Measurements from ENCODE around the gene PLEKHH2.
"Not testable (repeated sequence)": the region's sequence is repeated elsewhere in the genome, so short reads cannot be mapped to it uniquely, and the experiment has no call there.

Gene PLEKHH2

DNA sequence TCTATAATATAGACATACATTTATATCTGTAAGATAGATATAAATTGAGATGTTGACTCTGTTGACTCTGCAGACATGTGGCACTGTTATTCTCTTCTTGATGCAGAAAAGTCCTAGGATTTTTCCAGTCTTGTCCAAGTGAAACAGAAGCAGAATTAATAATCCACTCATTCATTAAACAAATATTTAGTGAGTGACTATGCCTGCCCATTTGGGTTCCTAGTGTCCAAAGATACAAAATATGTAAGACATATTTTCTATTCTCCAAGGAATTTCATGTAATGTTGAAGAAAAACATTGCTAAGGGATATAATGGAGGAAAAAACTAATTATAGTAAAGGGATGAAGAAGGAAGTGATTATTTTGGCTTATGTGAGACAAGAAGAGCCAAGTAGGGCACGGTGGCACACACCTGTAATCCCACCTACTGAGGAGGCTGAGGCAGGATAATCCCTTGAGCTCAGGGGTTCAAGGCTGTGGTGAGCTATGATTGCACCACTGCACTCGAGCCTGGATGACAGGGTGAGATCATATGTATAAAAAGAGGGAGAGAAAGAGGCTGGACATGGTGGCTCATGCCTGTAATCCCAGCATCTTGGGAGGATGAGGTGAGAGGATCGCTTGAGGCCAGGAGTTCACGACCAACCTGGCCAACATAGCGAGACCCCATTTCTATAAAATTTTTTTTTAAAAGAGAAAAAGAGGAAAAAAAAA lies 19.9 kb upstream of the PLEKHH2 start:
- peaks cover 2% of the 10 kb centered on the region for H3K4me1 Mint-ChIP-seq (ENCODE audit: low read depth)
- no peak overlapping the region for H3K4me3 Mint-ChIP-seq
- H3K9me3 Mint-ChIP-seq, result no peaks in the 10 kb centered on the region
- no peaks in the 10 kb centered on the region for H3K36me3 Mint-ChIP-seq (ENCODE audit: low read depth)
- H3K27ac Mint-ChIP-seq, result no peak overlapping the region
- H3K27me3 Mint-ChIP-seq (ENCODE audit: low read depth), result peaks cover 6% of the 10 kb centered on the region
- DNase-seq (ENCODE audit: low spot score), result no peak

DNA sequence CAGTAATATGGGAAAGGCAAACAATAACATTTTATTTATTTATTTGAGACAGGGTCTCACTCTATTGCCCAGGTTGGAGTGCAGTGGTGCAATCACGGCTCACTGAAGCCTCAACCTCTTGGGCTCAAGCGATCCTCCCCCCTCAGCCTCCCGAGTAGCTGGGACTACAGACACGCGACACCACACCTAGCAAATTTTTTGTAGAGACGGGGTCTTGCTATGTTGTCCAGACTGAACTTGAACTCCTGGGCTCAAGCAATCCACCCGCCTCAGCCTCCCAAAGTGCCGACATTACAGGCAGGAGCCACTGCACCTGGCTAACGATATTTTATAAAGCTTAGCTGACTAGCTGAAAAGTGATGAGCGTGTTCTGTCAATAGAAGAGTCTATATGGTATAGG lies 17.5 kb upstream of the PLEKHH2 start:
- no peak overlapping the region for H3K27ac Mint-ChIP-seq
- H3K27me3 Mint-ChIP-seq (ENCODE audit: low read depth), result peaks cover 14% of the 10 kb centered on the region
- no peaks in the 10 kb centered on the region for H3K36me3 Mint-ChIP-seq (ENCODE audit: low read depth)
- no peaks in the 10 kb centered on the region for H3K9me3 Mint-ChIP-seq
- no peaks in the 10 kb centered on the region for H3K4me1 Mint-ChIP-seq (ENCODE audit: low read depth)
- DNase-seq (ENCODE audit: low spot score), result no peak
- H3K4me3 Mint-ChIP-seq, result no peak overlapping the region

DNA sequence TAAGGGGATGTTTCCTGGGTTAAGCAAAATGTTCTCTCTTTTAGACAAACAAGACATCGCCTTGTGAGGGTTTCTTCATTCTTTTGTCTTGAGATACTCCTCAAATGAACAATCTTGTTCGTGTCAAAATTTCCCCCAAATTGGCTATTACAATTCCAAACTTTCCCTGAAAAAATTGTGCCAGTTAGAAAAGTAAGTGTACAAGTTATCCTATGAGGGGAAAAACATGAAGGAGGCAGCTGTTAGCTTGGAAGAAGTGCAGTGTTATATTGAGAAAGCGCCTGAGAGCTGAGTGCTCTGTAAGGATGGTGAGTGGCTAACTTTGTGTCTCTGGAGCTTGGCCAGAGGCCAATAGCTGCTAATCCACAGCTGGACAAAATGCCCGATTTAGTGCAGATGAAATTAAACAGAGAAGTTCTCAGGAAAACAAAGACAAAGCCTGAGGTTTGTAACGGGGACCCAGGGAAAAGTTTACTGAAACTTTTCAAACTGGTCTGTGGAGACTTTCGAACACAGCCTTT lies 14.1 kb upstream of the PLEKHH2 start:
- Mint-ChIP-seq H3K27me3 (ENCODE audit: low read depth) (peaks cover 16% of the 10 kb centered on the region), H3K9me3 (no peaks in the 10 kb centered on the region), H3K4me3 (no peak overlapping the region), H3K27ac (no peak overlapping the region), H3K36me3 (ENCODE audit: low read depth) (no peaks in the 10 kb centered on the region), H3K4me1 (ENCODE audit: low read depth) (no peaks in the 10 kb centered on the region)
- DNase-seq (ENCODE audit: low spot score), result no peak

DNA sequence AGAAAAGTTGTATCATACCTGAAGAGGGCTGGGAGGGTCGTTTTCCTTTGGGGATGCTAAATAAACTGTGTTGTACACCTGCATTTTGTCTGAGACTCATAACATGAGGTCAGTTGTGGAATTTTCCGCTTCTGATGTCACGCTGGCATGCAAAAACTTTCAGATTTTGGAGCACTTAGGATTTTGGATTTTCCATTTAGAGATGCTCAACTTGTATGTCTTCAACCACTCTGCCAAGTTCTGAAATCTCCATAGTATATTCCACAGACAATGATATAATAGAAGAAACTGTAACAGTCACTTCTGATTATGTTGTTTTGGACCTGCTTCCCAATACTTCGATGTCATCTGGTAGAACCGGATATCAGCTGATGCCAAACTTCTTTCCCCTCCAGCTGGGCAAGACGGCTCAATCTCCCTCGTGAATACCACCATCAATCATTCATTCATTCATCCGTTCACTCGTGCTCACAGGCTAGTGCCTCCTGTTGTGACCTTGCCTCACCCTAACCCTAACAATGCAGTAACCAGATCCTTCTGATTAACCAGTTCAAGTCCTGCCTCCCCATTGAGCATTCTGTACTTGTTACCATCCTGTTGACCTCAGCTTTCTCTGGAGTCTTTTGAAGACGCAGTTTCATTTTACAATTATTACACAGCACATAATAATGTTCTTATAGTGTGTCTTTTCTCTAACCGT lies 5.3 kb upstream of the PLEKHH2 start:
- Mint-ChIP-seq H3K36me3 (ENCODE audit: low read depth) (no peaks in the 10 kb centered on the region), H3K27me3 (ENCODE audit: low read depth) (peaks cover 40% of the 10 kb centered on the region), H3K4me3 (no peak overlapping the region), H3K4me1 (ENCODE audit: low read depth) (peaks cover 14% of the 10 kb centered on the region), H3K9me3 (no peaks in the 10 kb centered on the region), H3K27ac (no peak overlapping the region)
- DNase-seq (ENCODE audit: low spot score), result no peak

DNA sequence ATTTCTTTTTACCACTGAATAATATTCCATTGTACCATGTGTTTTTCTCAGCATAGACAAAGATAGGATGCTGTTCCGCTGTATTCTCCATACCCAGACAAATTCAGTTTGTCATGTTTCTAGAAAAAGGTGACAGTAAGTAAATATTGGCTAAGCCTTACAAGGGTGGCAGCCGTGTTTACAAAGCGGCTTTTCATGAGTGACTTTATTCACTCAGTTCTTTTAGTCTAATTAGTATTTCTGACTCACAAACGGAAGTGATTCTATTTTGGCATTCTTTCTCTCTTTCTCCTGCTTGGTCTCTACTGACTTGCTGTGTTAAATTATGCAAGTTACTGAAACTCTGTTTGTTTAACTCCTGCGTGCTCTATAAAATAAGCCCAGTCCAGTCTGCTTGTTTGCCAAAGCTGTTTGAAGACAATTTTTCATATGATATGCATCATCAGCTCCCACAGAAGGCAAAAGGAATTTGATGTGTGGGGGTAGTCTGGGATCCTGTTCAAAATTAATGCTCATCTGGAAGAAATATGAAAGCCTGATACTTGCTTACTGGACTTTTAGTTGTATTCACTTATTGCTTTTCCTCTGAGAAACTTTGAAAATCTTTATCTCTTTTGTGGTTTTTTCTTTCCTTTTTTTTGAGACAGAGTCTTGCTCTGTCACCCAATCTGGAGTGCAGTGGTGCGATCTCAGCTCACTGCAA lies 2.3 kb upstream of the PLEKHH2 start:
- no peak for DNase-seq (ENCODE audit: low spot score)
- H3K4me3 Mint-ChIP-seq, result no peak overlapping the region

DNA sequence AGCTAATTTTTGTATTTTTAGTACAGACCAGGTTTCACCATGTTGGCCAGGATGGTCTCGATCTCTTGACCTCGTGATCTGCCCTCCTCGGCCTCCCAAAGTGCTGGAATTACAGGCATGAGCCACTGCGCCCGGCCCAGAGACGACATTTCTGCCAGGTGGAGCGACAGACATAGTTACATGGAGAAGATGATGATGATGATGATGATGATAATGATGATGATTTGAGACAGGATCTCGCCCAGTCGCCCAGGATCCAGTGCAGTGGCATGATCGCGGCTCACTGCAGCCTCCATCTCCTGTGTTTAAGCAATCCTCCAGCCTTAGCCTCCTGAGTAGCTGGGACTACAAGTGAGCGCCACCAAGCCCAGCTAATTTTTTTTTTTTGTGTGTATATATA lies 907 bp upstream of the PLEKHH2 start:
- peak overlapping the region; percentile 40 for H3K4me3 Mint-ChIP-seq
- peaks cover 21% of the 10 kb centered on the region for H3K4me1 Mint-ChIP-seq (ENCODE audit: low read depth)
- H3K9me3 Mint-ChIP-seq; DNase-seq (ENCODE audit: low spot score); H3K36me3 Mint-ChIP-seq (ENCODE audit: low read depth): not testable (repeated sequence)
- H3K27me3 Mint-ChIP-seq (ENCODE audit: low read depth), result peaks cover 31% of the 10 kb centered on the region
- peak overlapping the region; percentile 29 for H3K27ac Mint-ChIP-seq

More for the DNA sequence above, 2.3 kb upstream of the PLEKHH2 start:
- H3K27me3 Mint-ChIP-seq (ENCODE audit: low read depth), result peaks cover 34% of the 10 kb centered on the region
- no peaks in the 10 kb centered on the region for H3K36me3 Mint-ChIP-seq (ENCODE audit: low read depth)
- H3K9me3 Mint-ChIP-seq, result peaks cover 5% of the 10 kb centered on the region
- peaks cover 21% of the 10 kb centered on the region for H3K4me1 Mint-ChIP-seq (ENCODE audit: low read depth)
- H3K27ac Mint-ChIP-seq, result no peak overlapping the region

DNA sequence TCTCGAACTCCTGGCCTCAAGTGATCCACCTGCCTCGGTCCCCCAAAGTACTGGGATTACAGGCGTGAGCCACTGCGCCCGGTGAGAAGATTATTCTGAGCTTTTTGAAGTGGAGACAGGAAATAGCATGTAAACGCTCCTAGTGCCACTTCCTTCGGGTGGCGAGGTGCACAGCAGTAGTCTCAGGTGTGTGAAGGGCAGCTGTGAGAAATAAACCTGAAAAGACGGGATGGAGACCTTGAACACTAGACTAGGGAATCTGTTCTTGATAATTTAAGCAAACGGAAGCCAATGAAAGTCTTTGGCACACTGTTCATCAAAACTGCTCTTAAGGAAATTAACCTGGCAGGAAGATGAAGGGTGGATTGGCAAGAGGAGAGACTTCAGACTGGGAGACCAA lies 439 bp upstream of the PLEKHH2 start:
- peaks cover 21% of the 10 kb centered on the region for H3K4me1 Mint-ChIP-seq (ENCODE audit: low read depth)
- DNase-seq (ENCODE audit: low spot score), result no peak
- H3K27me3 Mint-ChIP-seq (ENCODE audit: low read depth), result peaks cover 30% of the 10 kb centered on the region
- H3K4me3 Mint-ChIP-seq, result peak overlapping the region; percentile 94
- H3K36me3 Mint-ChIP-seq (ENCODE audit: low read depth), result peaks cover 1% of the 10 kb centered on the region
- peaks cover 5% of the 10 kb centered on the region for H3K9me3 Mint-ChIP-seq
- peak overlapping the region; percentile 82 for H3K27ac Mint-ChIP-seq

DNA sequence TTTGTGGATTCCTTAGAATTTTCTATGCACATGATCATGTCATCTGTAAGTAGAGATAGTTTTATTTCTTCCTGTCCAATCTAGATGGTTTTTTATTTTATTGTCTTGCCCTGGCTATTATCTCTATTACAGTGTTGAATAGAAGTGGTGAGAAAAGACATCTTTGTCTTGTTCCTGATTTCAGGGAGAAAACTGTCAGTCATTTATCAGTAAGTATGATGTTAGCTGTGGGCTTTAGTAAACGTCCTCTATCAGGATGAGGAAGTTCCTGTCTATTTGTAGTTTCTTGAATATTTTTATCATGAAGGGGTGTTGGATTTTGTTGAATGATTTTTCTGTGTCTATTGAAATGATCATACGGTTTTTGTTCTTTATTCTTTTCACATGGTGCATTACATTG lies 5.3 kb downstream of the PLEKHH2 start:
- peaks cover 1% of the 10 kb centered on the region for H3K36me3 Mint-ChIP-seq (ENCODE audit: low read depth)
- no peak for DNase-seq (ENCODE audit: low spot score)
- H3K27ac Mint-ChIP-seq, result no peak overlapping the region
- peaks cover 6% of the 10 kb centered on the region for H3K4me1 Mint-ChIP-seq (ENCODE audit: low read depth)
- H3K9me3 Mint-ChIP-seq, result peaks cover 5% of the 10 kb centered on the region
- H3K27me3 Mint-ChIP-seq (ENCODE audit: low read depth), result peaks cover 3% of the 10 kb centered on the region
- no peak overlapping the region for H3K4me3 Mint-ChIP-seq

DNA sequence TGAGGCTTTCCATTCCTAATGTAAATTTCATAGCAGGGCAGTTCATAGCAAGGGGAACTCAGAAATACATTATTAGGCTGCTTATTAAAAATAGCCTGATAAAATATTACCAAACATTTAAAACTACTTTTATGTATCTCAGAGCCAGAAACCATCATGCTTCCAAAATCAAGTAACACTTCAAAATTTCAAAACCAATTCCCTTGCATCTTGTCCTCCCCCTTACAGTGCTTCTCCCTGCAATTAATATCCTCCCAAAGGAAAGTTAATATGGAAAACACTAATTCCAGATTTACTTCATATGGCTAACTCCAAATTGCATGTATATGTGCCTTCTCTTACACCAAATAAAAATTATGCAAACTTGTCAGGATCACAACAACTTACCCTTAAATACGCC lies 6.6 kb downstream of the PLEKHH2 start:
- DNase-seq (ENCODE audit: low spot score), result no peak
- H3K36me3 Mint-ChIP-seq (ENCODE audit: low read depth), result peaks cover 1% of the 10 kb centered on the region
- no peak overlapping the region for H3K27ac Mint-ChIP-seq
- H3K9me3 Mint-ChIP-seq, result peaks cover 5% of the 10 kb centered on the region
- H3K4me1 Mint-ChIP-seq (ENCODE audit: low read depth), result no peaks in the 10 kb centered on the region
- no peak overlapping the region for H3K4me3 Mint-ChIP-seq
- peaks cover 3% of the 10 kb centered on the region for H3K27me3 Mint-ChIP-seq (ENCODE audit: low read depth)

DNA sequence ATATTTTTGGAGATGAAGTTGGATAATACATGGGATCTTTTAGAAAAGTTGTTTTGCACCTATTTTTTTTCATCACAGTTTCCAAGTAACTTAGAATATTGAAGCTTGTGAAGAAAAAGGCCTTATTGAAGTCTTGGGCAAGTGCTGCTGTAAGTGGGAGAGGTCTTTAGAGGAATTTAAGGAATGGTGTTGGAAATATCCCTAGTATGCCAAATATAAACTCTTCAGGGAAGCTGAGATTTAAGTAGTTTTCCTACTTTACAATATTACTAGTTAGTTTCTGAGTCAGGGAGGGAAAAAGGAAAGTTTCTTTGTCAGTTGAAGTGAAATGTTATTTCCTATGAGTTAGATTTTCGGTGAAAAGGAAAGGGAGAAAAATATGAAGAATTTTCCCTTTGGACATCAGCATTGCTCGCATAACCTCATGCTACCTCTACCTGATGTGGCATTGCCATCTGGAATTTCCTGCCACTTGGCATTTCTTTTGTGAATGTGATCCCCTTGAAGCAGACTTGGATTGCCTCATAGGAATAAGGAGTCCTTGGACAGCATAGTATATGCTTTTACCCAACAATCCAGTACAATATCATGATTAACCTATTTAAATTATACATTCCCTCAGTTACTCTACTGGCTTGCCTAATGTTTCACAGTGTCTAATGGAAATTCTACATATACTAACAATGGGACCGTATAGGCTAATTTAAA lies 12.1 kb downstream of the PLEKHH2 start:
- Mint-ChIP-seq H3K36me3 (ENCODE audit: low read depth) (no peaks in the 10 kb centered on the region), H3K27ac (no peak overlapping the region), H3K4me1 (ENCODE audit: low read depth) (no peaks in the 10 kb centered on the region), H3K4me3 (no peak overlapping the region), H3K27me3 (ENCODE audit: low read depth) (no peaks in the 10 kb centered on the region), H3K9me3 (no peaks in the 10 kb centered on the region)
- no peak for DNase-seq (ENCODE audit: low spot score)

DNA sequence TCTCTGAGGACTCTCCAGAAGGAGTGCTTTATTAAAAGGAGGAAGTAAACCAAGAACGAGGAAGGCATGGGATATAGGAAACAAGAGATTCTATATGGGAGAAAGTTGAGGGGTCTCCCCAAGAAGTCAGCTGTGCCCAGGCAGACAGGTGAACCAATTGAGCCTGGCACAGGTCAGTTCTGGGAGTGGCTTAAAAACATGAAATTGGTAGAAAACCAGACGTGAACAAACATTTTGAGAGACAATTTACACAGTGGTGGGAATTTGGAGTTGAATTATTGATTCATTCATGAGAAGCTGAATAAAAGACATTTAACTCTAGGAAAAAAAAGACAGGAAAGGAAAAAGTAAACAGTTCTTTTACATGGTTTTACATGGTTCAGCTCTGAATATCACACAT lies 16.4 kb downstream of the PLEKHH2 start:
- Mint-ChIP-seq H3K36me3 (ENCODE audit: low read depth) (no peaks in the 10 kb centered on the region), H3K27me3 (ENCODE audit: low read depth) (no peaks in the 10 kb centered on the region)

DNA sequence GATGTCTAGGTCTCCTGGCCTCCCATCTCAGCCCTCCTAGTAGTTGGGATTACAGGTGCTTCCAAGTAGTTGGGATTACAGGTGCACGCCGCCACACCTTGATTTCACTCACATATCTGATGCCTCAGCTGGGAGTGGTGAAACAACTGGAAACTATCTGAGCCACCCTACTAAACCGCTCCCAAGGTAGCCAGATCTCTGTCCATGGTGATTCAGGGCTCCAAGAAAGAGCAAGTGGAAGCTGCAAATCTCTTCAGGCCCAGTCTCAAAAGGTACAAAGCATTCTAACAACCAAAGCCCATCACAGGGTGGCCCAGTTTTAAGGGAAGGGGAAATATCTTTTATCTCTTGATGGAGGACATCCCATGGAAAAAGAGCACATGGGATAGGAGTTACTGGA lies 20.2 kb downstream of the PLEKHH2 start:
- Mint-ChIP-seq H3K27me3 (ENCODE audit: low read depth) (no peaks in the 10 kb centered on the region), H3K36me3 (ENCODE audit: low read depth) (no peaks in the 10 kb centered on the region), H3K27ac (no peak overlapping the region), H3K9me3 (no peaks in the 10 kb centered on the region), H3K4me1 (ENCODE audit: low read depth) (no peaks in the 10 kb centered on the region), H3K4me3 (no peak overlapping the region)
- DNase-seq (ENCODE audit: low spot score), result no peak

More for the DNA sequence above, 16.4 kb downstream of the PLEKHH2 start:
- no peak overlapping the region for H3K27ac Mint-ChIP-seq
- no peak overlapping the region for H3K4me3 Mint-ChIP-seq
- no peaks in the 10 kb centered on the region for H3K4me1 Mint-ChIP-seq (ENCODE audit: low read depth)
- no peak for DNase-seq (ENCODE audit: low spot score)
- H3K9me3 Mint-ChIP-seq, result no peaks in the 10 kb centered on the region

DNA sequence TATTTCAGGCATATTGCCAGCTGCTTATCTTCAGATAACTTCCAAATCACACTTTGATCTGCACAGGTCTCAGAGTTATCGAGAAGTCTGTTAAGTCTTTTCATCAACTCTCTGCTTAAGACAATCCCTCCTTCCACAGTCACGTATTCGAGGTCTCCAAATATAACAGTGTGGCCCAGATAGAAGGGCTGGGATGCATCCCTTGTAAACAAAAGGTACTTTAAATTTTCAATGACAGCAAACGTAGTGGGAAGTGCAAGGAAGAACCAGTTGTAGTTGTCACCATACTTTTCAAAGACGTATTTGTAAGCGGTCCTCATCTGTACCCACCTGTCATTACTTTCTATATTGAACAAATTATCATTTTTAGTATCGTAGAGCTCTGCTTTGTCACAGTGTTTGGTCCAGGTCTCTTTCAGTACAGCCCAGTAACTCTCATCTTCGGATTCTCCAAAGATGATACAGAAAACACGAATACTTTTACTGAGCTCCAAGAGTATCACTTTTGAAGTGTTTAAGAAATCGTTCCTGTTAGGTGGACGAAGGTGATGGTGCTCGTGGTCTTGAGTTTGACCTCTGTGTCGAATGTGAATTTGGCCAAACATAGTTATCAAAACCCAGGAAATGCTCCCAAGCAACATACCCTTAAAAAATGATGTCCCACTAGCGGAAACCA lies 38.7 kb downstream of the PLEKHH2 start:
- H3K36me3 Mint-ChIP-seq (ENCODE audit: low read depth), result no peaks in the 10 kb centered on the region
- H3K4me3 Mint-ChIP-seq, result peak overlapping the region; percentile 52
- H3K27me3 Mint-ChIP-seq (ENCODE audit: low read depth), result peaks cover 4% of the 10 kb centered on the region
- H3K9me3 Mint-ChIP-seq, result peaks cover 7% of the 10 kb centered on the region
- no peak for DNase-seq (ENCODE audit: low spot score)
- H3K27ac Mint-ChIP-seq, result no peak overlapping the region
- peaks cover 7% of the 10 kb centered on the region for H3K4me1 Mint-ChIP-seq (ENCODE audit: low read depth)
